ENCODE results near the gene HABP4.

GRCh38 chr9:96509848-96510247, 59.9 kb downstream of the HABP4 start:
- no peak for TF ChIP-seq CTCF (IDR thresholded peaks at IDR 0.05)
- no peak for TF ChIP-seq POLR2A (IDR thresholded peaks at IDR 0.05)

Data from heart left ventricle (tissue), 13 donors.